Activated CD4-positive, alpha-beta T cell treated with anti-CD3 and anti-CD28 coated beads for 48 hours (primary cell): Measurements from ENCODE around the gene PRCC.

Source experiments
- DNase-seq: peaks from one replicate; pipeline ENCODE4 v3.0.0-alpha.2; 2020

PRCC gene, protein sequence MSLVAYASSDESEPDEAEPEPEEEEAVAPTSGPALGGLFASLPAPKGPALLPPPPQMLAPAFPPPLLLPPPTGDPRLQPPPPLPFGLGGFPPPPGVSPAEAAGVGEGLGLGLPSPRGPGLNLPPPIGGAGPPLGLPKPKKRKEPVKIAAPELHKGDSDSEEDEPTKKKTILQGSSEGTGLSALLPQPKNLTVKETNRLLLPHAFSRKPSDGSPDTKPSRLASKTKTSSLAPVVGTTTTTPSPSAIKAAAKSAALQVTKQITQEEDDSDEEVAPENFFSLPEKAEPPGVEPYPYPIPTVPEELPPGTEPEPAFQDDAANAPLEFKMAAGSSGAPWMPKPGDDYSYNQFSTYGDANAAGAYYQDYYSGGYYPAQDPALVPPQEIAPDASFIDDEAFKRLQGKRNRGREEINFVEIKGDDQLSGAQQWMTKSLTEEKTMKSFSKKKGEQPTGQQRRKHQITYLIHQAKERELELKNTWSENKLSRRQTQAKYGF

DNA sequence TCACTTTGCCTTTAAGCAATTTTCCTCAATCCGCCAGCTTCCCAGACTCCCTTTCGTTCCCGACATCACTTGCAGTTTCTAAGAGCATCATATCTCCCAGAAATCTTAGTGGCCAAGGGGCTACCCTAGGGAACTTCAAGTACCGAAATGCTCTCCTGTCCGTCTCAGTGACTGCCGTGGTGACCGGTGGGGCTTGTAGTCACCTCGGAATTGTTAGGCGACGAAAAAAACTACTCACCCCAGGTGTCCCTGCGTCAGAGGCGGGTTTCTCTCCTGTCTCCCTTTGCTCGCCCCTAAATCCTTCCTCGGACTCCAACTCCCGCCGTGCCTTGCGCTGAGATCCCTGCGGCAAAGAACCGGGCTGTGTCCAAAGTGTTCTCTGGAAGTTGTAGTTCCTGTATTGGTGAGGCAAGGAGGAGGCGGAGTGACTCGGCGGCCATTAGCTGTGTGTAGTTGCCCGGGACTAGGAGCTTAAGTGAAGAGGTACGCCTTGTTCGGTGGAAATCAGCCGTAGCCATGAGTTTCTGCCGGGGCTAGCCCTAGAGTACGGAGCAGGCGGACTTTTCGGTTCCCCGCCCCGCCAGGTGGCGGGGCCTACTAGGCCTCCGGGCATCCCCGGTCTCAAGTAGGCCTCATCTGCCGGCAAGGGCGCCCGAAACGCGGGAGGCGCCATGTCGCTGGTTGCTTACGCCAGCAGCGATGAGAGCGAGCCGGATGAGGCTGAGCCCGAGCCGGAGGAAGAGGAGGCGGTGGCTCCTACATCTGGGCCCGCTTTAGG lies at the start of gene PRCC:
PRCC (plus strand) TSS at position 435 of the 778 bp plus-strand sequence; CDS start at position 672, 237 bp downstream.
- peak; percentile 97 for DNase-seq

DNA sequence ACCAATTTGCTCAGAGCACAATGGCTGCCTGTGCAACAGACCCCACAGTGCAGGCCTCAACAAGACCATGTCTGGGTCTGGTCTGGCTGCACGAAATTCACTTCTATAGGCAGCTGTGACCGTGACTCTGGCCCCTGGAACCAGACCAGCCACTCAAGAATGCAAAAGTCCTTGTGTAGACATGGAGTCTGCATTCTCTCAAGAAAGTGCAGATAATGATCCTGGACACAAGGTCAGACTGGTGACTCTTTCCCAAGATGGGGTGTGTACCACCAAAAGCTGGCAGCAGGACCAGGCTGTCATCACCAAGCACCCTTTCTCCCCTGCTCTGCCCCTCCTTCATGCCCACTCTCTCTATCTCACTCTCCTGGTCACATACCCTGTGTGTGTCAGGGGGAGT lies 46.2 kb upstream of the PRCC start:
- DNase-seq = no peak

DNA sequence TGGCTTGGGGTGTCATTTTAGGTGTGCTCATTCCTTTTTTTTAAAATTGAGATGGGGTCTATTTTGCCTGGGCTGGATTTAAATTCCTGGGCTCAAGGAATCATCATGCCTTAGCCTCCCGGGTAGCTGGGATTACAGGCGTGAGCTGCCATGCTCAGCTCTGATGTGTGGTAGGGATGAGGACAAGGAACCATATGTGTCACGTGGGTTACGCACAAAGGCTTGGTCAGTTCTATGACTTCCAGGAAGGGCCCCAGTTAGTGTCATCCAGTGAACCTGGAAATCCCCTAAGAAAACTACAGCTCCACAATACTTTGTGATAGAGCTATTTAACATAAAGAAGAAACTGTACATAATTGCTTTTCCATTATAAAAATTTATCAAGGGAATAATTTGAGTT lies 45.8 kb upstream of the PRCC start:
- DNase-seq = no peak

DNA sequence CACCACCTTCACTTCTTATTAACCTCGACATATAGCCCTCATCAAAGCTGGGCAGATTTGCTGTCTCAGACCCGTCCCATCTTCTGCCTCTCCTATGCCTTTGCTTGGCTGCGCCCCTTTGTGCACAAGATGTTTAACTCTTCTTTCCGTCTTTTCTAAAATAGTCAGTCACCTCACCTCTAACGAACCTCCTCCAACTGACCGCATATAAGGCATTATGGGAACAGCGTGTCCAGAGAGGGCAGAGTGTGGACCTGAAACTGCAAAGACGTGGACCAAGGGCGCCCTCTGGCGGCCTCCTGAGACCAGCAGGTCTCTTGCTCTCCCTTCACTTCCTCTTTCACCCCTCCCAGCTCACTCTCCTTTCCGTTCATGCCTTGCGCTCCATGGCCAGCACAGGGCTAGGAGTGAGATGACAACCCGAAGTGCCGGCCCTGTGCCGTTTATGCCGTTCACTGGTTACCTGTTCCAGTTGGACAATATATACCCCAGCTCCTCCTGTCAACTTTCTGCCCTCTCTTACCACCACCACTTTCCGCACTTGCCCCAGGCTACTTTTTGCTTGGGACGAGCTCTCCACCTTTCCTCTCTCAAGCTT lies 41.6 kb upstream of the PRCC start:
- peak; percentile 88 for DNase-seq

DNA sequence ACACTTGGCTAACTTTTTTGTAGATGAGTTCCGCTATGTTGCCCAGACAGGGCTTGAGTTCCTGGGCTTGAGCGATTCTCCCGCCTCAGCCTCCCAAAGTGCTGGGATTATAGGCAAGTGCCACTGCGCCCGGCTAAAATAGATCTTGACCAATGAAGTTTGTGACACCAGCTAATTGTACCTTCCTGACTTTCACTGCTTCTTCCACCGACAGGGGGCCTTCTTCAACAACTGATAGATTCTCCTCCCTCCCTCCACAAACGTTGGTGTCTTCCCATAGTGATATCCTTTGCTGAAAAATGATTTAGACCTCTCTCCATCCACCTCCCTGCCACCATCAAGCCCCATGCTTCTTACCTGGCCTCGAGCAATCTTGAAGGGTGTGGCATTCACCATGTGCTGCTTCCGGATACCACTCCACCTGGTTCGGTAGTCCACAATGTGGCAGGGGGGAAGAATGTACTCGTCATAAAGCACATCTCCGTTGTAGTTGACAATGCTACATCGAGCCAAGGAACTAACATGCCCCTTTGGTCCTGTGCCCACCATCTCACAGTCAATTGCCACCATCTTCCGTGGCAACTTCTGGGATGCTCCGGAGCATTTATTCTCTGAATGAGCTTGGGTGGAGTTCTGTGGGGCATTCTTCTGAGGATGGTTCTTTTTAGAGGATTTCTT lies 40.6 kb upstream of the PRCC start:
- peak; percentile 69 for DNase-seq

DNA sequence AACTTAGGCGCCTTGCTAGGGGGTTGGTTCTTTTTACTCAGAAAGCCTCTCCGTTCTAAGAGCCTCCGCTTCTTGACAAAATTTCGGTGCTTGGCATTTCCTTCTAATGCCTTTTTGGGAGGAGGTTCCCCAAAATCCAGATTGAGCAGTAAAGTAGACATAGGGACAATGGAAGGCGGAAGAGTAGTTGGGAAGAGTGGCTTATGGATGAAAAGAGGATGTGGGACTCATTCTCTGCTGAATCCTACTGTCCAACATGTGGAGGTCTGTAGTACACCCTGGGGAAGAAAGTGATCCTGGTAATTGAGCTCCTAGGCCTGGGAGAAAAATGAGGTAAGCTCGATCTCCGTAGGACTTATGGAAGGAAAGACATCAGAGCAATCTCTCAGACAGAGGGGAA lies 39.8 kb upstream of the PRCC start:
- no peak for DNase-seq

DNA sequence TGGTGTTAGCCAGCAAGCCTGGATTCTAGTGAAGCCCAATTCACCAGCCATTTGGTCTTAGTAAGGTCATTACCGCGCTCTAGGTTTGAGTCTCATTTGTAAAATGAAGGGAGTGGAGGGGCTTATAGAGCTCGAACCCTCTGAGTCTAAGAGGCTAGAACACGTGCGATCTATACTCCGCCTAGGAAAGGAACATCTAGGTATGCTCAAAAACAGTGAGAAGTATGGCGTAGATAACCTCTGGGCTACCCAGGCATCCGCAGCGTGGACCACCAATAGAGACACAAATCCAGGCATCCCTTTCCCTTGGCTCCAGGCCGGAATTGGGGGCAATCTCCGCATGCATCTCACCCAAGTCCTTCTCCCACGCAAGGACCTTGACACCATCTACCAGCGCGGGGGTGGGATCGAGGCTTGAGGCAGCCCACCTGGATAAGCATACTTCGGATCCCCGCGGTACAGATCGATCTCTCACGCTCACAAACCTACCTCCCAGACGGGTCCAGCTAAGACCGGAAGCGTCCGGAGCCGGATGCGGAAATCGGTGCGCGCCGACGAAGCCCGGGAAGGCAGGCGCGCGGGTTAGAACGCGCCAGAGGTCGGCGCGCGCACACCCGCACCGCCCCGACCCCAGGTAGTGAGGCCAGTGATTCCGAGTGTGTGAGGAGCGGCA lies 39.3 kb upstream of the PRCC start, which contains the start of gene METTL25B:
METTL25B (plus strand) TSS at position 544 of the 673 bp plus-strand sequence. CDS start 636 bp downstream, outside the sequence.
- DNase-seq = peak; percentile 90

DNA sequence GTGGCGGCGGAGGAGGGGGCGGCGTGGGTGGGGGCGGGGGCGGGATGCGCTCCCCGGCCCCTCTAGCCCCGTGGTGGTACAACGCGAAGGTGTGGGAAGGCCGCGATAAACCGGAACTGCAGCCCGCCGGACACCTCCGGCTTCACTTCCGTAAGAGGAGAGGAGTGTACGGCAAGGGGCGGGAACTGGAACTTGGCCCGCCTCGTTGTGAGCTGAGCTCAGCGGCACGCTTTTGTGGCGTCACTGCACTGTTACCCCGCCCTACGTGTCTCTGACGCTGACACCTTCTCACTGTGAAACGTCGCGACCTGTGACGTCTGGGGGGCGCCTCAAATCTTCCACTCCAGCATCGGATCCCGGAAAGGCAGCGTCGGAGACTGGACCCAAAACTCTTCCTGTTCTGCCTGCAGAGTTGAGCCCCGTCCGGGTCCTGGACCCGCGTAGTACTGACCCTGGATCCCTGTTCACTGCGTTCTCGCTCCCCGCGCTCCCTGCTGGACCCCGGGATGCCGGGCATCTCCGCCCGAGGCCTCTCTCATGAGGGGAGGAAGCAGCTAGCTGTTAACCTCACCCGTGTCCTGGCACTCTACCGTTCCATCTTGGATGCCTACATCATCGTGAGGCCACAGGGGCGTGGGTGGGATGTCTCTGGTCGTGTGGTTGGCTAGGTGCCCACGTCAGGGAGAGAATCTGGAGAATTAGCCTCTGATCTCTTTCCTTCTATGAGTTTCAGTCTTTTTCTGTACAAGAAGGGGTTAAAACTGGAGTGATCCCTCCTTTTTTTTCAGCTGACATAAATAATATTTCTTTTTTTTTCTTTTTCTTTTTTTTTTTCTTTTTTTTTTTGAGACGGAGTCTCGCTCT lies 38.5 kb upstream of the PRCC start, which contains the start of gene ISG20L2:
ISG20L2 (minus strand) TSS at position 168 of the 864 bp plus-strand sequence. CDS start 1,114 bp downstream, outside the sequence.
- DNase-seq = peak; percentile 98

DNA sequence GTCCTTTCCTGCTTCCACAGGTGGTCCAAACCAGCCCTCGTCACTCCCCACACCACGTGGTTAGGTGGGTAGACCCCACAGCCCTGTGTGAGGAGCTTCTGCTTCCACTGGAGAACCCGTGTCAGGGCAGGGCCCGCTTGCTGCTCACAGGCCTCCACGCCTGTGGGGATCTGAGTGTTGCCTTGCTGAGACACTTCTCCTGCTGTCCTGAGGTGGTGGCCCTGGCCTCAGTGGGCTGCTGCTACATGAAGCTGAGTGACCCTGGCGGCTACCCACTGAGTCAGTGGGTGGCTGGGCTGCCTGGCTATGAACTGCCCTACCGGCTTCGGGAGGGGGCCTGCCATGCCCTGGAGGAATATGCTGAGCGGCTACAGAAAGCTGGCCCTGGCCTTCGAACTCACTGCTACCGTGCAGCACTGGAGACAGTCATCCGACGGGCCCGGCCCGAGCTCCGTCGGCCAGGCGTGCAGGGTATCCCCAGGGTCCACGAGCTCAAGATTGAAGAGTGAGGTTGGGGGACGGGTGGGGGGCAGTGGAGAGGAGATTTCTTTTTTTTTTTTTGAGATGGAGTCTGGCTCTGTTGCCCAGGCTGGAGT lies 33.2 kb upstream of the PRCC start:
- DNase-seq = no peak

DNA sequence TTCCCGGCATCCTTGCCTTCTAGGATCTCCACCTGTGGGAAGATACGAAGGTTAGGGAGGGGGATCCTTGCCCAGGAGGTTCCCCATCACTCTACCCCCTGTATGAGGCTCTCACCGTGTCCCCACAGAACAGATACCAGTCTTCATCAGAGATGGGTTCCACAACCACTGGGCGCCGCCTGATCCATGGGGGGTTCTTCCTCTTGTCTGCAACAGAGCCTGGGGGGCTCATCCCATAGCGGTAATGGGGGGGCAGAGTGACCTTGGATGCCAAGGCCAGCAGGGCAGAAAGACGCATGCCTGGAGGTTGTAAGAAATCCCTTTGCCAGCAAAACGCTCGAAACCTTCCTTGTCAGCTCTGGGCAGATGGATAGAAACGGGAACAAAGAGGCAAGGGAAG lies 28.9 kb upstream of the PRCC start:
- no peak for DNase-seq

DNA sequence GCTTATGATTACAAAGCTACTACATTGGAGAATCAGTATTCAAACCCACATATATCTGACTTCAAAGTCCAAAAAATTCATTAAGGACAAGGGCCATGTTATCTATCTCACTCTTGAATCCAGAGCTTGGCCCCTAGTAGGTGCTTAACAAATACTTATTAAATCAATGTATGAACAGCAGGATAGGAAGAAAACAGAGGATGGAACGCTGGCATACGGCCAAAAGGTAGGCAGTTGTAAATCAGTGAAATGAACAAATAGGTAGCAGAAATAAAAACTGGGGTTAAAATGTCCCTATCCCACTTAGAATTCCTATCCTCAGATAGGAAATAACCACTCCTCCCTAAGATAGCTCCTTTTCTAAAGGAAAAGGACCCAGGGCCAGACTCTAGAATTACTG lies 28.4 kb upstream of the PRCC start:
- no peak for DNase-seq

DNA sequence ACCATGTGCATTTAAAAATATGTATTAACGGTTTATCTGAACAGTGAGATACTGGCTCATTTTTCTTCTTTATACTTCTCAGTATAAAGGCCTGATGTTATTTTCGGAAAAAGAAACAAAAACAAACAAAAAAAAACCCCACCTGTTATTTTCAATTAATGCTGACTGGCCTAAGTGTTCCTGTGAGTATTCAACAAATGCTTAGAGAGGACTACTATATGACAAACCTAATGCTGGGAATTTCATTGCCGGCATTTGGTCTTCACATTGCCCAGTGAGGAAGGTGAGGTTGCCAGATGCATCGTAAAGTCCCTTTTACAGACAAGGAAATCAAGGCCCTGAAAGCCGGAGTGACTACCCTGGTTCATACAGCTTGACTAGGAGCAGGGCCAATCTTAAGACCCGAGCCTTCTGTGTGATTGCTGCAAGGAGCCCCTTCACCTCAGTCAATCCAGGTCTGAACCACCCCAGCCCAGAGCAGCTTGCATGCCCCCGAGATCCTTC lies 27.0 kb upstream of the PRCC start:
- peak; percentile 46 for DNase-seq

DNA sequence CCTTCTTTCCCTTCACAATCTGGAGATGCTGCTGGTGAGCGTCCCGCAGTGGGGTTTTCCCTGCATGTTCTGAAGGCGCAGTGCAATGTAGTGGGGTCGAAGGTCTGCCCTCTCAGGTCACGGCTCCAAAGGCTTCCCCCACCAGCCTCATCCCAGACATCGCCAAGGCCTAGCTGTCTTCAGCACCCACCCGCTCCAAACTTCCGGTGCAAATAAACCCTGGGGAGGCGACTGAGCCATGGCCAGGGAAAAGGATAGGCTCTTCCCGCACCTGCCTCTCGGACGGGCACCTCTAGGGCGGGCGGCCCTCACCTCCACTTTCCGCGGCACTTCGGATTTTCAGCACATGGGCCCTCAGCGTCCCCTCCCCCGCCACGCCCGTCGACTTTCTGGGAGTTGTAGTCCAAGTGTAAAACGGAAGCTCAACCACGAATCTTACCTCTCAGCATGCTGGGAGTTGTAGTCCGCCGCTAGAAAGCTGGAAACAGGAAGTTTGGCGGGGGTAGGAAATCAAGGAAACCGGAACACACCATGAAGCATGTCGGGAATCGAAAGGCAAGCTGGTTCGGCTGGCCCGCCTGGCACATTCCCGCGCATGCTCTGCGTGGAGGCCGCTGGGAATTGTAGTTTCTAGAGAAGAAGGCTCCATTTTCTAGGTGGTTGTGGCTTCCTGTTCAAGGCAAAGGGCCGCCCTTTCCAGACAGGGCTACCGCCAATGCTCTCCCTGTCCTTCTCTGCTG lies 26.4 kb upstream of the PRCC start, which contains the start of gene MRPL24:
MRPL24 (minus strand) TSS at position 348 of the 740 bp plus-strand sequence. CDS start 2,384 bp downstream, outside the sequence.
- DNase-seq = peak; percentile 97

DNA sequence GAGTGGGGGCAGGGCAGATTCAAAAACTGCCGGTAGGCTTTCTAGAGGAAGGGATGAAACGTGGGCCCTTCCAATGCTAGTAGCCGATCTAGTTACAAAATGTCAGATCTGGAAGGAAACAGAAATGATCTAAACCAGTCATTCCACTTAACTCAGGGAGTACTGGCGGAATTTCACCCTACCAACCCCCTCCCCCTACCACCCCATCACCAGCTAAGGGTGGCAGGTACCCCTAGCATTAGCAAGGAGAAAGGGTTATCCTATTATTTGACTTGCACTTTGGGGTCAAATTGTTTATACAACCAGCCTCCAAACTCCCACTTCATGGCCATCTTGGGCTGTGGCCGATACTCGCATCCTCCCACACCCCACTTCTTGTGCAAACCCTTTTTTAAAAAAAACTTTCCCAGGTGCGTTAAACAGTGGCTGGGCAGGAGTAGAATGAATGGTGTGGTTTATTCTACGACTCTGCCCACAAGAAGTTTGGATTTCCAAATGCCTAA lies 25.8 kb upstream of the PRCC start:
- DNase-seq = no peak

DNA sequence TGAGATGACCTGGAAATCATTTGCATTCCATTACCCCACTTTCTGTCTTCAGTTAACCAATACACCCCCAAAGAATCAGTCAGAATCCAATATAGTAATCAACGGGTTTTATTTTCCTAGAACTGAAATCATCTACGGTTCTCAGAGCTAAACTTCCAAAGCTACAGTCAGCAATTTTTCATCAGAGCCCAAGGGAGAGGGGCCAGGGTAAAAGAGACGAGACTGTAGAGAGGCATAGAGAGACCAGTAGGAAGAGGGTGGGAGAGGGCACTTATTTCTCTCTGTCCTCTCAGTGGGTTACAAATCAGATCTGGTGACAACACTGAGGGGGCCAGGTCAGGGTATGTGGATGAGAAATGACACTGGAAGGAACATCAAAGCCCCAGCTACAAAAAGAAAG lies 25.3 kb upstream of the PRCC start:
- no peak for DNase-seq

DNA sequence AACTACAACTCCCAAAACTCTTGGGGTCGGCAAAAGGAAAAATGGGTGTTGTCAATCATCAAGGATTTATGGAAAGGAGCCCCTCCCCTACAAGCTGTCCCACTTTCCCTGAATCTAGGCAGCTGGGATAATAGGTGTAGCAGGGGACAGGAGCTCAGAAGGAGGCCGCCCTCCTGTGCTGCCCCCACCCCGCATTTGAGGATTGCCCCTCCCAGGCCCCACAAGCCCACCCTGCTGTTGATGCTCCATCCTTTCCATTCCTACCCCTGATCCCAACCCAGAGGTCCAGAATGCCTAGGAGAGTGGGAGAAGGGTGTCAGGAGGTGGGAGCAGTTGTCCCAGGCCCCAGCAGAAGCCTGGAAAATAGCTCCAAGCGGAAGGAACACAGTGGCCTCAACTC lies 24.5 kb upstream of the PRCC start:
- no peak for DNase-seq

DNA sequence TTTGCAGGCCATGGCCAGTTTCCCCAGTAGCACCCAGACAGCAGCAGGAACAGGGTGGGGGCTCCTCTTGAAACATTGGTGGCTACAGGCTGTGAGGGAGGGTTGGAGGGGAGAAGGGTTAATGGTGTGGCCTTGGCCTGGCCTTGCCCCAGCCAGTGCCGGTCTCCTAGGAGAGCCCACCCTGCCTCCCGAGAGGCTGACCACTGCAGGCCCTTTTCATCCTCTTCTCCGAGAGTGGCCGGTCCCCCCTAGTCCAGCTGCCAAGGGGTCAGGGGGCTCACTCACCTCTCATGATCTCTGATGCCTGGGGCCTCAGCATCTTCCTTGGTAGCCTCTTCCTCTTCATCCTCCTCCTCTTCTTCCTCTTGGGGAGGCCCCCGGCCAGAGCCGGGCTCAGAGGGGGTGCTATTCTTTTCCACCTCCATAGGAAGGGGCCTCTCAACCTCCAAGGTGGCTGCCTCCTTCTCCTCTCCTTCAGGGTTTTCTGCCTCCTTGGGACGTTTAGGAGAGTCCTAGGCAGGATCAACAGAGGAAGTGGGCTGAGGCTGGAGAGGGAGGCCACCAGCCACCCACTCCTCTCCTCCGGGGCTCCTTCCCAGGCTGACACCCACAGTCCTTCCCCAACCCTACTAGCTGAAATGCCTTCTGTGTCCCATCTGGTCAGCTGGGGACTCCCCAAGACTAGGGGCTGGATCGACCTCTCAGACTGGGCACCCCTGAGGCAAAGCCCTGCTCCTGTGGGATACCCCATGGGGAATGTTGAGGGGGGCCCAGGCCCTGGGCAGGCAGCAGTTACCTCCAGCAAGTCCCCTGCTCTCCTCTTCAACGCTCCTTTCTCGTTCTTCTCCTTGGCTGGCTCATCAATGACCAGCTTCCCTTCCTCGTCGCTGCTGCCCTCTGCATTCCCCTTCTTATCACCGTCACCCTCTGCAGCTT lies 23.7 kb upstream of the PRCC start:
- no peak for DNase-seq

DNA sequence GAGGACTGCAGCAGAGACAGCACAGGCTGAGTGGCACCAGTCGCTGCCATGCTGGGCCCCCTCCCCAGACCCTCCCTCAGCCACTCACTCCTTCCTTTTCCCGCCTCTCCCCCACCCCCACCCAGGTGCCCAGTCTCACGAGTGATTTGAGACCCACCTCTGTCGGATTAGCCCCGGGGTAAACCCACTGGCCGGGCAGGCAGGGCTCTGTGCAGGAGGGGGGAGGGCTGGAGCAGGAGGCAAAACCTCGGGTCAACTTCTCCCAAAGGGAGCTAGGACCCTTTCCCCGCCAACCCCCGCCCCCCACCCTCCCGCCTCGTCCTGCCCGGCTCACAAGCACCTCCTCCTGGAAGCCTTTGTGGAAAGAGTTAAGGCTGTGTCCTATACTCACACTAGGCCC lies 23.0 kb upstream of the PRCC start:
- DNase-seq = no peak
